K562 (cell line): ENCODE results near the gene LRRC4C. TPM values are rescaled to one million over a fixed set of nuclear protein-coding genes. Genes with fewer than 3 reads are reported as not detected.

ENCODE experiments used
- ATAC-seq: fragments of 200-7000 bp; cut with Tn5 transposase; 3 replicates; pipeline ENCODE4 v1.9.1; 2020; ENCODE audit warnings: moderate library complexity
- BruUV-seq: library from RNA; stranded (reverse); fragments of 400-500 nt; replicated peaks from 2 replicates; lab custom pipeline; 2021; lab: Mats Ljungman, UMichigan
- CTCF ChIA-PET: fragments of 300-600 bp; formaldehyde crosslinking; extraction: SDS; loops from one replicate; lab custom pipeline; 2021; ENCODE audit warnings: low intra/inter-chr PET ratio; lab: Yijun Ruan, JAX
- POLR2A ChIA-PET: fragments of 300-600, 350-650 bp; sonication (Branson Sonifier 250); formaldehyde crosslinking; extraction: SDS; loops from one replicate; lab custom pipeline; 2021; ENCODE audit warnings: antibody characterized with exemption, inconsistent platforms; lab: Yijun Ruan, JAX
- DNase-seq, 4 experiments: peaks; one replicate each; pipeline versions ENCODE4 v3.0.0 to v3.0.0-alpha.2; 2011 to 2018; ENCODE audit warnings: low spot score in 3 of 4, mixed read lengths in 3 of 4; ENCODE audit errors: extremely low read depth in 1 of 4
- FAIRE-seq: peaks from 2 replicates; lab custom pipeline; 2011; peaks lifted over from hg19 to GRCh38; lab: Jason Lieb, UNC
- H2AFZ ChIP-seq: 2 replicates; pipeline ENCODE4 v1.6.0; 2011; ENCODE audit warnings: low read depth, low read length, control low read depth, inconsistent platforms
- H3K27ac ChIP-seq: fragments of 200-600 bp; 3 replicates; pipeline ENCODE4 v1.8.0; 2011; ENCODE audit warnings: low read depth, mild to moderate bottlenecking, control low read depth, inconsistent platforms, low read length, moderate library complexity, mixed read lengths; ENCODE audit errors: extremely low read depth
- H3K27me3 ChIP-seq, 2 experiments: fragments of 300-600 bp in 1 of 2; 2 replicates in 1 of 2; 3 replicates in 1 of 2; pipeline versions ENCODE4 v1.6.0 to v1.8.0; 2011; ENCODE audit warnings: inconsistent platforms in 2 of 2, low read length in 2 of 2, mild to moderate bottlenecking in 1 of 2, mixed read lengths in 1 of 2, moderate library complexity in 1 of 2; ENCODE audit not compliant: control insufficient read depth in 2 of 2, insufficient read depth in 2 of 2
- H3K36me3 ChIP-seq: fragments of 300-600 bp; 3 replicates; pipeline ENCODE4 v1.8.0; 2011; ENCODE audit warnings: mild to moderate bottlenecking, low read length, inconsistent platforms; ENCODE audit not compliant: control insufficient read depth, insufficient read depth
- H3K4me1 ChIP-seq, 2 experiments: fragments of 200-600 bp in 1 of 2; replicated peaks in 1 of 2; 2 replicates in 1 of 2; 3 replicates in 1 of 2; pipeline versions ENCODE4 v1.5.1 to v1.8.0; 2011; ENCODE audit warnings: inconsistent platforms in 2 of 2, low read length in 2 of 2, mild to moderate bottlenecking in 1 of 2, mixed read lengths in 1 of 2, moderate library complexity in 1 of 2; ENCODE audit not compliant: control insufficient read depth in 2 of 2, insufficient read depth in 2 of 2
- H3K4me2 ChIP-seq: 2 replicates; pipeline ENCODE4 v1.6.1; 2011; ENCODE audit warnings: low read length, control low read depth, inconsistent platforms, mixed read lengths; ENCODE audit not compliant: insufficient read depth
- H3K4me3 ChIP-seq: fragments of 200-600 bp; sonication (generic), shearing (Covaris generic); 2 replicates; pipeline ENCODE4 v1.5.1; 2016; ENCODE audit warnings: control low read depth, inconsistent platforms
- H3K79me2 ChIP-seq: fragments of 200-600 bp; 3 replicates; pipeline ENCODE4 v1.8.0; 2011; ENCODE audit warnings: low read length, inconsistent platforms; ENCODE audit not compliant: control insufficient read depth, insufficient read depth
- H3K9ac ChIP-seq, 2 experiments: 2 replicates each; pipeline versions ENCODE4 v1.6.0 to v1.6.1; 2011; ENCODE audit warnings: low read depth in 2 of 2, low read length in 2 of 2, control low read depth in 1 of 2, inconsistent platforms in 1 of 2, mild to moderate bottlenecking in 1 of 2, mixed read lengths in 1 of 2; ENCODE audit not compliant: insufficient read depth in 1 of 2
- H3K9me1 ChIP-seq: one replicate; pipeline ENCODE4 v1.6.0; 2011; ENCODE audit warnings: inconsistent platforms, mild to moderate bottlenecking, low read length, moderate library complexity; ENCODE audit not compliant: control insufficient read depth, insufficient read depth
- H3K9me3 ChIP-seq: replicated peaks from 2 replicates; pipeline ENCODE4 v1.5.1; 2011; ENCODE audit warnings: low read depth, low read length, inconsistent platforms; ENCODE audit not compliant: control insufficient read depth, insufficient read depth
- H4K20me1 ChIP-seq: replicated peaks from 2 replicates; pipeline ENCODE4 v1.6.1; 2011; ENCODE audit warnings: low read length, inconsistent platforms, mixed read lengths; ENCODE audit not compliant: control insufficient read depth, insufficient read depth
- CHD2 ChIP-seq: IDR thresholded peaks from 2 replicates; pipeline ENCODE4 v1.6.1; 2011; ENCODE audit warnings: low read depth, low read length
- CSDE1 ChIP-seq, 2 experiments: fragments of 450-650 bp; IDR thresholded peaks; 2 replicates each; pipeline ENCODE4 v1.6.1; 2016; ENCODE audit warnings: mild to moderate bottlenecking in 1 of 2
- EGR1 ChIP-seq: fragments of 450-650 bp; conservative IDR thresholded peaks from 2 replicates; pipeline ENCODE4 v1.6.1; 2017; ENCODE audit warnings: mild to moderate bottlenecking
- HEY1 ChIP-seq: fragments of 250-450 bp; sonication (Bioruptor Pico); IDR thresholded peaks from 2 replicates; pipeline ENCODE4 v1.5.0; 2020; ENCODE audit warnings: mild to moderate bottlenecking, moderate library complexity, borderline replicate concordance
- KDM5B ChIP-seq: fragments of 200-600 bp; sonication (generic); IDR thresholded peaks from 2 replicates; pipeline ENCODE4 v1.6.1; 2012; ENCODE audit warnings: low read depth, mild to moderate bottlenecking, moderate library complexity, low read length, control low read depth, inconsistent platforms; ENCODE audit not compliant: insufficient replicate concordance
- KLF13 ChIP-seq: fragments of 450-650 bp; IDR thresholded peaks from 2 replicates; pipeline ENCODE4 v1.6.1; 2016; ENCODE audit warnings: missing genetic modification characterization, low read depth, mild to moderate bottlenecking, missing compliant biosample characterization, moderate library complexity, borderline replicate concordance
- LARP7 ChIP-seq: fragments of 450-650 bp; IDR thresholded peaks from 2 replicates; pipeline ENCODE4 v1.6.1; 2016
- MTA3 ChIP-seq: fragments of 450-650 bp; formaldehyde crosslinking; IDR thresholded peaks from 2 replicates; pipeline ENCODE4 v1.6.1; 2017; ENCODE audit warnings: mild to moderate bottlenecking, borderline replicate concordance
- POLR3G ChIP-seq: IDR thresholded peaks from 2 replicates; pipeline ENCODE4 v1.6.1; 2011; ENCODE audit not compliant: insufficient read length, insufficient replicate concordance; ENCODE audit errors: extremely low read depth
- TBL1XR1 ChIP-seq, 2 experiments: IDR thresholded peaks; 2 replicates each; pipeline ENCODE4 v1.6.1; 2012; ENCODE audit warnings: improper control_type of control experiment in 2 of 2, low read length in 2 of 2, mild to moderate bottlenecking in 1 of 2
- TSC22D4 ChIP-seq: fragments of 450-650 bp; IDR thresholded peaks from 2 replicates; pipeline ENCODE4 v1.6.1; 2016; ENCODE audit warnings: missing genetic modification characterization, missing biosample characterization, control low read depth
- WGBS: fragments of 100-300 bp; shearing (Covaris generic); methylation state at CpG from one replicate; pipeline ENCODE4 v1.1.6; 2016; ENCODE audit warnings: low coverage, mixed read lengths; ENCODE audit not compliant: insufficient coverage; ENCODE audit errors: missing lambda C conversion rate; 5-methylcytosine and 5-hydroxymethylcytosine counted together
- in situ Hi-C: fragments of 300-500 bp; cut with MboI; formaldehyde crosslinking; loops from 4 replicates; pipeline ENCODE4 v1.15.0; 2018; ENCODE audit warnings: inconsistent platforms, mixed read lengths
- intact Hi-C: fragments of 100-400 bp; cut with micrococcal nuclease; formaldehyde crosslinking; loops from 2 replicates; pipeline ENCODE4 v1.14.2; 2022
- polyA plus RNA-seq, 8 experiments: library from polyadenylated mRNA; depleted of rRNA in 4 of 8; stranded (reverse) in 5 of 8; unstranded in 3 of 8; fragments of >200 nt; fragmentation: Nextera tagmentation in 2 of 8; fragmentation: Illumina TruSeq in 1 of 8; extraction: Ambion mirVana in 2 of 8; extraction: Trizol in 1 of 8; gene quantifications; 2 replicates each; pipeline versions ENCODE4 v1.2.1 to v1.2.3, GENCODE V29; 2011 to 2014; ENCODE audit warnings: inconsistent platforms in 1 of 8, missing spikeins in 1 of 8
- total RNA-seq, 7 experiments: library from RNA; depleted of rRNA in 6 of 7; stranded (reverse); fragments of >200 nt in 6 of 7; fragmentation: Illumina TruSeq in 2 of 7; extraction: Trizol in 2 of 7; gene quantifications; 2 replicates each; pipeline versions ENCODE4 v1.2.1 to v1.2.3, GENCODE V29; 2011 to 2021; ENCODE audit warnings: low replicate concordance in 1 of 7
- TF ChIP-seq, protein P1 (sequence below): fragments of 150-350 bp; IDR thresholded peaks from 2 replicates; pipeline ENCODE4 v1.6.1; 2014; ENCODE audit warnings: low read depth, mild to moderate bottlenecking, low read length, borderline replicate concordance
- TF ChIP-seq, protein P2 (sequence below), 2 experiments: fragments of 200-800 bp in 1 of 2; sonication (Bioruptor generic) in 1 of 2; sonication (generic) in 1 of 2; formaldehyde crosslinking in 1 of 2; IDR thresholded peaks in 1 of 2; conservative IDR thresholded peaks in 1 of 2; 2 replicates each; pipeline versions ENCODE4 v1.5.0 to v1.6.1; 2016 to 2020; ENCODE audit warnings: missing compliant biosample characterization in 1 of 2, missing genetic modification characterization in 1 of 2, missing genetic modification reagents in 1 of 2

The LRRC4C gene
- total and polyA plus RNA-seq, 9 of the 15 experiments (the other 6 are each of a cell fraction or from before 2014, with no cell fraction given), result not detected

DNA sequence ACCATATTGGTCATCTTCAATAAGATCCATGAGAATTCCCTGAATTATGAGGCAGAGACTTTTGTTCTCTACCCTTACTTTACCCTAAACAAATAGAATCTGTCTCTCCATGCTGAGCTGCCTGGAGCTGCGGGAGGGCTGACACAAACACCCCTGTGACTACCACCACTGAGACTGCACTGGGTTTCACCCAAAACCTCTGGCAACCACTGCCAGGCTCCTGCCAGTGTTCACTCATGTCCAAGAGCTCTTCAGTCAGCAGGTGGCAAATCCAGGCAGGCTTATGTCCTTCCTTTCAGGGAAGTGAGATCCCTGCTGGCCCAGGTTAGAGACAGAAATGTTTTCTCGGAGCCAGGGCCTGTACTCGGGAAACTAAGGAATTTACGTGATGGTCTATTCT, 1105.3 kb downstream of the LRRC4C start (continued):
- TF ChIP-seq, protein P1, sequence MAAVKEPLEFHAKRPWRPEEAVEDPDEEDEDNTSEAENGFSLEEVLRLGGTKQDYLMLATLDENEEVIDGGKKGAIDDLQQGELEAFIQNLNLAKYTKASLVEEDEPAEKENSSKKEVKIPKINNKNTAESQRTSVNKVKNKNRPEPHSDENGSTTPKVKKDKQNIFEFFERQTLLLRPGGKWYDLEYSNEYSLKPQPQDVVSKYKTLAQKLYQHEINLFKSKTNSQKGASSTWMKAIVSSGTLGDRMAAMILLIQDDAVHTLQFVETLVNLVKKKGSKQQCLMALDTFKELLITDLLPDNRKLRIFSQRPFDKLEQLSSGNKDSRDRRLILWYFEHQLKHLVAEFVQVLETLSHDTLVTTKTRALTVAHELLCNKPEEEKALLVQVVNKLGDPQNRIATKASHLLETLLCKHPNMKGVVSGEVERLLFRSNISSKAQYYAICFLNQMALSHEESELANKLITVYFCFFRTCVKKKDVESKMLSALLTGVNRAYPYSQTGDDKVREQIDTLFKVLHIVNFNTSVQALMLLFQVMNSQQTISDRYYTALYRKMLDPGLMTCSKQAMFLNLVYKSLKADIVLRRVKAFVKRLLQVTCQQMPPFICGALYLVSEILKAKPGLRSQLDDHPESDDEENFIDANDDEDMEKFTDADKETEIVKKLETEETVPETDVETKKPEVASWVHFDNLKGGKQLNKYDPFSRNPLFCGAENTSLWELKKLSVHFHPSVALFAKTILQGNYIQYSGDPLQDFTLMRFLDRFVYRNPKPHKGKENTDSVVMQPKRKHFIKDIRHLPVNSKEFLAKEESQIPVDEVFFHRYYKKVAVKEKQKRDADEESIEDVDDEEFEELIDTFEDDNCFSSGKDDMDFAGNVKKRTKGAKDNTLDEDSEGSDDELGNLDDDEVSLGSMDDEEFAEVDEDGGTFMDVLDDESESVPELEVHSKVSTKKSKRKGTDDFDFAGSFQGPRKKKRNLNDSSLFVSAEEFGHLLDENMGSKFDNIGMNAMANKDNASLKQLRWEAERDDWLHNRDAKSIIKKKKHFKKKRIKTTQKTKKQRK, result no peak

DNA sequence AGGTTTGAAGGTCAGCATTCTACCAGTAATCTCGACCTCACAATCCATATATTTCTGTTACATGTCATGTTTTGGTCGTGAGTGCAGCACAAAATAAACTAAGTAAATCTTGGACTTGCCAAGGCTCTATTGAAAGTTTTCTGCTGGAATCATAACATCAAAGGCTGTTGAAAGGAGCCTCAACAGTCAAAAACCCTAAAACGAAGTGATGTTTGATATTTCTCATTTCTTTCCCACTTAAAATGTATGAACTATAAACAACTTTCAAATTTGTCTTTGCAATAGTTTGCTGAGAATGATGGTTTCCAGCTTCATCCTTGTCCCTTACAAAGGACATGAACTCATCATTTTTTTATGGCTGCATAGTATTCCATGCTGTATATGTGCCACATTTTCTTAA, 1118.5 kb downstream of the LRRC4C start:
- FAIRE-seq (no peak), DNase-seq (no peak)
- 0% methylated on average over 3 of the region's 3 CpGs for WGBS

More for the DNA sequence above, 1118.5 kb downstream of the LRRC4C start:
- no peak for ATAC-seq
- no peak overlapping the region for H3K9ac ChIP-seq
- no peaks in the 10 kb centered on the region for H3K9me1 ChIP-seq
- H3K36me3 ChIP-seq, result no peaks in the 10 kb centered on the region
- H3K4me2 ChIP-seq, result no peak overlapping the region
- H3K4me1 ChIP-seq, result no peaks in the 10 kb centered on the region
- TF ChIP-seq EGR1, result no peak
- TF ChIP-seq CHD2, result no peak
- no peak for TF ChIP-seq TSC22D4 (tag)
- no peak for TF ChIP-seq CSDE1 (IDR thresholded peaks at IDR 0.05)
- no peak for TF ChIP-seq POLR3G
- TF ChIP-seq TBL1XR1 (IDR thresholded peaks at IDR 0.05; ENCODE audit: low read length in 2 of 2), result no peak
- TF ChIP-seq HEY1, result no peak
- no peak for TF ChIP-seq LARP7
- TF ChIP-seq, protein P2, sequence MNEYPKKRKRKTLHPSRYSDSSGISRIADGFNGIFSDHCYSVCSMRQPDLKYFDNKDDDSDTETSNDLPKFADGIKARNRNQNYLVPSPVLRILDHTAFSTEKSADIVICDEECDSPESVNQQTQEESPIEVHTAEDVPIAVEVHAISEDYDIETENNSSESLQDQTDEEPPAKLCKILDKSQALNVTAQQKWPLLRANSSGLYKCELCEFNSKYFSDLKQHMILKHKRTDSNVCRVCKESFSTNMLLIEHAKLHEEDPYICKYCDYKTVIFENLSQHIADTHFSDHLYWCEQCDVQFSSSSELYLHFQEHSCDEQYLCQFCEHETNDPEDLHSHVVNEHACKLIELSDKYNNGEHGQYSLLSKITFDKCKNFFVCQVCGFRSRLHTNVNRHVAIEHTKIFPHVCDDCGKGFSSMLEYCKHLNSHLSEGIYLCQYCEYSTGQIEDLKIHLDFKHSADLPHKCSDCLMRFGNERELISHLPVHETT (CRISPR knock-in tag; conservative IDR thresholded peaks at IDR 0.05 in 1 of 2, IDR thresholded peaks at IDR 0.05 in 1 of 2), result no peak
- TF ChIP-seq KLF13 (tag), result no peak
- TF ChIP-seq MTA3, result no peak
- no peak for TF ChIP-seq KDM5B
- TF ChIP-seq, all 486 proteins: peak for 0
- H2AFZ ChIP-seq, result no peak overlapping the region
- no peaks in the 10 kb centered on the region for H3K79me2 ChIP-seq
- H3K4me3 ChIP-seq, result no peak overlapping the region
- no peaks in the 10 kb centered on the region for H3K9me3 ChIP-seq
- BruUV-seq, result no TSS peak
- CTCF ChIA-PET, result no interaction called here
- in situ Hi-C loops, result no loop called here
- H3K27ac ChIP-seq, result no peak overlapping the region
- intact Hi-C loops, result no loop called here
- H4K20me1 ChIP-seq, result no peaks in the 10 kb centered on the region
- POLR2A ChIA-PET, result no interaction called here
- H3K27me3 ChIP-seq, result no peaks in the 10 kb centered on the region
